Calu3 (cell line): ENCODE data around the gene ANKS1A. TPM values are rescaled to one million over a fixed set of nuclear protein-coding genes. Genes with fewer than 3 reads are reported as not detected.

Source experiments
- BruUV-seq: library from RNA; stranded (reverse); fragments of 400-500 nt; replicated peaks from 2 replicates; lab custom pipeline; 2021; lab: Mats Ljungman, UMichigan
- CTCF ChIA-PET: fragments of 300-600 bp; sonication (Branson Sonifier 250); formaldehyde crosslinking; loops from one replicate; lab custom pipeline; 2022; ENCODE audit warnings: antibody characterized with exemption; lab: Charles Lee
- DNase-seq: peaks from one replicate; pipeline ENCODE4 v3.0.0; 2022
- H3K27ac Mint-ChIP-seq: one replicate; pipeline ENCODE4 v1.8.0; 2022; ENCODE audit warnings: mixed read lengths; ENCODE audit not compliant: unreplicated experiment
- H3K27me3 Mint-ChIP-seq: one replicate; pipeline ENCODE4 v1.8.0; 2022; ENCODE audit warnings: mixed read lengths; ENCODE audit not compliant: unreplicated experiment
- H3K36me3 Mint-ChIP-seq: one replicate; pipeline ENCODE4 v1.8.0; 2022; ENCODE audit warnings: mild to moderate bottlenecking, moderate library complexity, mixed read lengths; ENCODE audit not compliant: insufficient read depth, unreplicated experiment
- H3K4me1 Mint-ChIP-seq: one replicate; pipeline ENCODE4 v1.8.0; 2022; ENCODE audit warnings: mild to moderate bottlenecking, low read depth, mixed read lengths; ENCODE audit not compliant: unreplicated experiment
- H3K4me3 Mint-ChIP-seq: one replicate; pipeline ENCODE4 v1.8.0; 2022; ENCODE audit warnings: mild to moderate bottlenecking, low read depth, moderate library complexity, mixed read lengths; ENCODE audit not compliant: unreplicated experiment
- H3K9me3 Mint-ChIP-seq: one replicate; pipeline ENCODE4 v1.8.0; 2022; ENCODE audit warnings: low read depth, mixed read lengths; ENCODE audit not compliant: unreplicated experiment
- CTCF ChIP-seq: fragments of 200-600 bp; IDR thresholded peaks from one replicate; pipeline ENCODE4 v1.8.0; 2022; ENCODE audit warnings: antibody characterized with exemption; ENCODE audit not compliant: unreplicated experiment
- intact Hi-C: fragments of 100-400 bp; cut with micrococcal nuclease; formaldehyde crosslinking; loops from one replicate; pipeline ENCODE4 v1.10.0; 2022; ENCODE audit not compliant: unreplicated experiment
- total RNA-seq: library from RNA; stranded (reverse); gene quantifications from 2 replicates; pipeline ENCODE4 v1.2.3, GENCODE V29; 2022

Gene ANKS1A
- total RNA-seq, 1 experiment from 2014 or later, result 60.3 TPM

- CTCF ChIA-PET, result interaction anchor here (0.5 to 1.1 kb wide), 4 partner anchors 10 to 257 kb away, joined by 3 read pairs; no protein-coding TSS in a partner anchor
- Mint-ChIP-seq H3K36me3 (peaks cover 9% of the 10 kb centered on the region), H3K27me3 (no peaks in the 10 kb centered on the region), H3K9me3 (no peaks in the 10 kb centered on the region), H3K27ac (no peak overlapping the region), H3K4me3 (no peak overlapping the region), H3K4me1 (peaks cover 10% of the 10 kb centered on the region)
- DNase-seq, result no peak
- BruUV-seq, result no TSS peak
- intact Hi-C loops, result no loop called here
- TF ChIP-seq CTCF, result no peak
Observed at GRCh38 chr6:35044145-35044745, 155.2 kb downstream of the ANKS1A start.

GRCh38 chr6:35044761-35045421 lies 155.8 kb downstream of the ANKS1A start:
- H3K36me3 Mint-ChIP-seq, result peaks cover 9% of the 10 kb centered on the region
- no peak for DNase-seq
- H3K27me3 Mint-ChIP-seq, result no peaks in the 10 kb centered on the region
- H3K27ac Mint-ChIP-seq, result no peak overlapping the region
- no peak for TF ChIP-seq CTCF
- H3K4me1 Mint-ChIP-seq, result peaks cover 10% of the 10 kb centered on the region
- no peak overlapping the region for H3K4me3 Mint-ChIP-seq
- CTCF ChIA-PET, result interaction anchor here (0.5 to 1.1 kb wide), 4 partner anchors 9 to 256 kb away, joined by 3 to 4 read pairs (median 3); no protein-coding TSS in a partner anchor
- intact Hi-C loops, result no loop called here
- BruUV-seq, result no TSS peak
- H3K9me3 Mint-ChIP-seq, result no peaks in the 10 kb centered on the region

- peaks cover 9% of the 10 kb centered on the region for H3K36me3 Mint-ChIP-seq
- intact Hi-C loops, result no loop called here
- no peaks in the 10 kb centered on the region for H3K9me3 Mint-ChIP-seq
- TF ChIP-seq CTCF, result no peak
- no peak for DNase-seq
- no TSS peak for BruUV-seq
- no peak overlapping the region for H3K4me3 Mint-ChIP-seq
- no peaks in the 10 kb centered on the region for H3K27me3 Mint-ChIP-seq
- peaks cover 10% of the 10 kb centered on the region for H3K4me1 Mint-ChIP-seq
- CTCF ChIA-PET, result interaction anchor here (0.6 kb wide), 1 partner anchor 17 kb away, joined by 3 read pairs; no protein-coding TSS in a partner anchor
- no peak overlapping the region for H3K27ac Mint-ChIP-seq
Observed at GRCh38 chr6:35046103-35046502, 157.0 kb downstream of the ANKS1A start.

- Mint-ChIP-seq H3K4me1 (peaks cover 10% of the 10 kb centered on the region), H3K36me3 (peaks cover 4% of the 10 kb centered on the region), H3K27me3 (no peaks in the 10 kb centered on the region), H3K27ac (no peak overlapping the region), H3K9me3 (no peaks in the 10 kb centered on the region), H3K4me3 (no peak overlapping the region)
- BruUV-seq, result no TSS peak
- CTCF ChIA-PET, result no interaction called here
- TF ChIP-seq CTCF, result no peak
- intact Hi-C loops, result no loop called here
- no peak for DNase-seq
Observed at GRCh38 chr6:35046862-35047261, 157.8 kb downstream of the ANKS1A start.
